ENCODE results near the gene WDR64. TPM values are rescaled to one million over a fixed set of nuclear protein-coding genes. Genes with fewer than 3 reads are reported as not detected.

The WDR64 gene
- total and polyA plus RNA-seq, 2 experiments from 2014 or later: not detected

GRCh38 chr1:241847796-241848685 is 196.0 kb downstream of the WDR64 start, which contains the start of gene EXO1:
Gene EXO1, plus strand, starts transcription at chr1:241848204. Its CDS starts 2,222 bp downstream, at chr1:241850426.
- H3K36me3 Mint-ChIP-seq (ENCODE audit: low read depth): peaks cover 36% of the 10 kb centered on the region
- H3K27me3 ChIP-seq (ENCODE audit: insufficient read depth): no peaks in the 10 kb centered on the region
- H2AFZ ChIP-seq: peak within 1 kb of the TSS; percentile 75
- no peaks in the 10 kb centered on the region for H3K9me2 ChIP-seq (ENCODE audit: insufficient read depth)
- peaks cover 16% of the 10 kb centered on the region; the same call in 1 of the 2 replicates for H3K4me1 ChIP-seq (ENCODE audit: insufficient read depth)
- DNase-seq (ENCODE audit: low spot score) (peak; percentile 97), ATAC-seq (peak; percentile 96)
- H3K4me1 Mint-ChIP-seq: peaks cover 16% of the 10 kb centered on the region
- TF ChIP-seq ZNF462 (CRISPR knock-in tag; IDR thresholded peaks at IDR 0.05) (no peak), STAT1 (IDR thresholded peaks at IDR 0.05; ENCODE audit: unreplicated experiment) (no peak), EZH2 (IDR thresholded peaks at IDR 0.05; ENCODE audit: low read depth, unreplicated experiment) (no peak), NANOG (IDR thresholded peaks at IDR 0.05; ENCODE audit: borderline replicate concordance) (no peak), ZNF114 (CRISPR knock-in tag; IDR thresholded peaks at IDR 0.05) (no peak), ETS1 (IDR thresholded peaks at IDR 0.05) (peak; percentile 94), REST (IDR thresholded peaks at IDR 0.05; ENCODE audit: unreplicated experiment) (no peak), JUNB (IDR thresholded peaks at IDR 0.05; ENCODE audit: unreplicated experiment) (no peak), ZNF331 (CRISPR knock-in tag; IDR thresholded peaks at IDR 0.05; ENCODE audit: low read depth) (no peak), POLR2AphosphoS5 (IDR thresholded peaks at IDR 0.05; ENCODE audit: low read depth) (peak; percentile 86), EZH2phosphoT487 (IDR thresholded peaks at IDR 0.05; ENCODE audit: unreplicated experiment) (no peak), CREB1 (CRISPR knock-in tag; IDR thresholded peaks at IDR 0.05; ENCODE audit: low read depth) (peak; percentile 94)
- TF ChIP-seq, protein P1, sequence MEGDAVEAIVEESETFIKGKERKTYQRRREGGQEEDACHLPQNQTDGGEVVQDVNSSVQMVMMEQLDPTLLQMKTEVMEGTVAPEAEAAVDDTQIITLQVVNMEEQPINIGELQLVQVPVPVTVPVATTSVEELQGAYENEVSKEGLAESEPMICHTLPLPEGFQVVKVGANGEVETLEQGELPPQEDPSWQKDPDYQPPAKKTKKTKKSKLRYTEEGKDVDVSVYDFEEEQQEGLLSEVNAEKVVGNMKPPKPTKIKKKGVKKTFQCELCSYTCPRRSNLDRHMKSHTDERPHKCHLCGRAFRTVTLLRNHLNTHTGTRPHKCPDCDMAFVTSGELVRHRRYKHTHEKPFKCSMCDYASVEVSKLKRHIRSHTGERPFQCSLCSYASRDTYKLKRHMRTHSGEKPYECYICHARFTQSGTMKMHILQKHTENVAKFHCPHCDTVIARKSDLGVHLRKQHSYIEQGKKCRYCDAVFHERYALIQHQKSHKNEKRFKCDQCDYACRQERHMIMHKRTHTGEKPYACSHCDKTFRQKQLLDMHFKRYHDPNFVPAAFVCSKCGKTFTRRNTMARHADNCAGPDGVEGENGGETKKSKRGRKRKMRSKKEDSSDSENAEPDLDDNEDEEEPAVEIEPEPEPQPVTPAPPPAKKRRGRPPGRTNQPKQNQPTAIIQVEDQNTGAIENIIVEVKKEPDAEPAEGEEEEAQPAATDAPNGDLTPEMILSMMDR (conservative IDR thresholded peaks at IDR 0.05; ENCODE audit: low read depth in 2 of 2): peak in 1 of 2 experiments; percentile 66; a peak in 2 of 4 replicates
- peaks cover 24% of the 10 kb centered on the region; the same call in 1 of the 2 replicates for H3K36me3 ChIP-seq (ENCODE audit: insufficient read depth)
- H3K4me3 ChIP-seq: peak within 1 kb of the TSS; percentile 93
- H3K79me2 ChIP-seq (replicated peaks; ENCODE audit: insufficient read depth): peaks cover 33% of the 10 kb centered on the region
- no peaks in the 10 kb centered on the region for H3K9me3 Mint-ChIP-seq
- H3K27me3 Mint-ChIP-seq (ENCODE audit: insufficient read depth, low read depth, poor library complexity): peaks cover 6% of the 10 kb centered on the region
- no peaks in the 10 kb centered on the region for H3F3A ChIP-seq (replicated peaks; ENCODE audit: low read depth)
- H3K4me3 Mint-ChIP-seq: peak within 1 kb of the TSS; percentile 92
- H4K20me1 ChIP-seq (replicated peaks; ENCODE audit: insufficient read depth): peaks cover 12% of the 10 kb centered on the region; the same call in 1 of the 2 replicates
- peak within 1 kb of the TSS; percentile 95 for H3K4me2 ChIP-seq
- H3K27ac ChIP-seq (ENCODE audit: low read depth): peak within 1 kb of the TSS; percentile 87
- peak within 1 kb of the TSS; percentile 99 for H3K27ac Mint-ChIP-seq
